OCI-LY1 (cell line): ENCODE data around the gene ARPC5L.

ENCODE experiments used
- CTCF ChIP-seq: fragments of 200-600 bp; sonication (generic), shearing (Covaris generic); IDR thresholded peaks from 2 replicates; pipeline ENCODE4 v1.5.1; 2017; ENCODE audit warnings: mild to moderate bottlenecking, antibody characterized with exemption, low read length, moderate library complexity, mixed read lengths
- EZH2 ChIP-seq: fragments of 200-600 bp; sonication (generic), shearing (Covaris generic); IDR thresholded peaks from 2 replicates; pipeline ENCODE4 v1.8.0; 2017; ENCODE audit warnings: borderline replicate concordance, mixed run types, mild to moderate bottlenecking, antibody characterized with exemption, low read length, moderate library complexity, mixed read lengths

DNA sequence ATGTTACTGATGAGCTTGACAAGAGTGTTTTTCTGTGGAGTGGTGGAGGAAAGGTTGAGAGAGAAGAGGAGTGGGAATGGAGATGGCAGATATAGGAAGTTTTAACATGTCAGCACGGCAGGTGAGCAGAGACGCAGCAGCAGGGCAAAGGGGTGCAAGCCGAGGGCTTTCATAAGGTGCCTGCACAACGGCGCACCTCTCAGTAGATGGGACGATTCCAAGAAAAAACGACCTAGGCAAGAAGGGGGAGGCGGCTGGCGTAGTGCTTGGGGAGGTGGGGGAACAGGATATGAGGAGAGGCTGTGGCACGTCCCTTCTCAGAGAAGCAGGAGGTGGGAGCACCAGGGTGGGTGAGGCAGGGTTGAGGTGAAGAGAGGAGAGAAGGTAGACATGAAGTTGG lies 24.5 kb downstream of the ARPC5L start:
- TF ChIP-seq EZH2 (no peak), CTCF (no peak)
